SK-N-SH (cell line): ENCODE measurements around the gene OTUB1. TPM values are rescaled to one million over a fixed set of nuclear protein-coding genes. Genes with fewer than 3 reads are reported as not detected.
A peak's percentile ranks its signal among the peaks of the same experiment; 100 is the strongest.

Experiments
- CTCF ChIA-PET: fragments of 300-600, 350-600 bp; formaldehyde crosslinking; extraction: SDS; loops from one replicate; lab custom pipeline; 2021; lab: Yijun Ruan, JAX
- POLR2A ChIA-PET: fragments of 350-600 bp; sonication (Branson Sonifier 250); formaldehyde crosslinking; extraction: SDS; loops from one replicate; lab custom pipeline; 2020; ENCODE audit warnings: antibody characterized with exemption, inconsistent platforms; lab: Yijun Ruan, JAX
- DNase-seq: peaks from one replicate; pipeline ENCODE4 v3.0.0; 2012
- H2AFZ ChIP-seq: fragments of 200-600 bp; sonication (generic); 2 replicates; pipeline ENCODE4 v1.8.1; 2016; ENCODE audit warnings: antibody characterized with exemption, mild to moderate bottlenecking, low read depth
- H3F3A ChIP-seq: fragments of 200-600 bp; sonication (generic); replicated peaks from 2 replicates; pipeline ENCODE3; 2016; ENCODE audit warnings: antibody characterized with exemption, mild to moderate bottlenecking; ENCODE audit not compliant: insufficient read depth
- H3K27ac ChIP-seq, 2 experiments: fragments of 200-500 bp in 1 of 2; fragments of 200-600 bp in 1 of 2; sonication (Bioruptor generic) in 1 of 2; sonication (generic), shearing (Covaris generic) in 1 of 2; 2 replicates each; pipeline versions ENCODE4 v1.5.1 to v1.6.1; 2014 to 2016; ENCODE audit warnings: low read depth in 2 of 2, inconsistent platforms in 1 of 2, low read length in 1 of 2, mild to moderate bottlenecking in 1 of 2, mixed read lengths in 1 of 2
- H3K27me3 ChIP-seq: fragments of 200-600 bp; sonication (generic), shearing (Covaris generic); 2 replicates; pipeline ENCODE4 v1.6.1; 2016; ENCODE audit warnings: mixed run types; ENCODE audit not compliant: insufficient read depth
- H3K36me3 ChIP-seq, 2 experiments: fragments of 200-500 bp in 1 of 2; fragments of 200-600 bp in 1 of 2; sonication (Bioruptor generic) in 1 of 2; sonication (generic) in 1 of 2; replicated peaks in 1 of 2; 2 replicates each; pipeline versions ENCODE3 to v1.5.1; 2014 to 2016; ENCODE audit warnings: low read length in 1 of 2, mild to moderate bottlenecking in 1 of 2; ENCODE audit not compliant: insufficient read depth in 2 of 2, control insufficient read depth in 1 of 2
- H3K4me1 ChIP-seq, 2 experiments: fragments of 200-500 bp in 1 of 2; fragments of 200-600 bp in 1 of 2; sonication (Bioruptor generic) in 1 of 2; sonication (generic), shearing (Covaris generic) in 1 of 2; 2 replicates each; pipeline versions ENCODE4 v1.5.1 to v1.6.1; 2014 to 2016; ENCODE audit warnings: low read depth in 1 of 2, low read length in 1 of 2, mixed run types in 1 of 2; ENCODE audit not compliant: insufficient read depth in 2 of 2, control insufficient read depth in 1 of 2
- H3K4me2 ChIP-seq: fragments of 200-600 bp; sonication (generic), shearing (Covaris generic); 2 replicates; pipeline ENCODE4 v1.6.1; 2017; ENCODE audit warnings: mixed run types
- H3K4me3 ChIP-seq, 2 experiments: fragments of 200-500 bp in 1 of 2; fragments of 200-600 bp in 1 of 2; sonication (Bioruptor generic) in 1 of 2; sonication (generic), shearing (Covaris generic) in 1 of 2; 2 replicates each; pipeline versions ENCODE4 v1.5.1 to v1.8.1; 2014 to 2016; ENCODE audit warnings: low read depth in 2 of 2, inconsistent platforms in 1 of 2, low read length in 1 of 2, mild to moderate bottlenecking in 1 of 2, mixed read lengths in 1 of 2, moderate library complexity in 1 of 2
- H3K79me2 ChIP-seq: fragments of 200-600 bp; sonication (generic); 2 replicates; pipeline ENCODE4 v1.8.1; 2017; ENCODE audit warnings: mild to moderate bottlenecking; ENCODE audit not compliant: insufficient read depth
- H3K9ac ChIP-seq: fragments of 200-600 bp; sonication (generic); 2 replicates; pipeline ENCODE4 v1.6.1; 2017; ENCODE audit warnings: mixed run types
- H3K9me2 ChIP-seq: fragments of 200-600 bp; sonication (generic); 2 replicates; pipeline ENCODE4 v1.6.1; 2017; ENCODE audit warnings: mixed run types
- H3K9me3 ChIP-seq: fragments of 200-600 bp; sonication (generic); 2 replicates; pipeline ENCODE4 v1.6.1; 2017; ENCODE audit warnings: mixed run types, mild to moderate bottlenecking, moderate library complexity
- H4K20me1 ChIP-seq: fragments of 200-600 bp; sonication (generic); 2 replicates; pipeline ENCODE4 v1.6.1; 2017; ENCODE audit warnings: mild to moderate bottlenecking, mixed run types; ENCODE audit not compliant: insufficient read depth
- CHD2 ChIP-seq: fragments of 150-350 bp; IDR thresholded peaks from 2 replicates; pipeline ENCODE4 v1.6.1; 2018; ENCODE audit warnings: low read length; ENCODE audit not compliant: partially characterized antibody
- FOXJ3 ChIP-seq: sonication (generic); formaldehyde crosslinking; IDR thresholded peaks from 2 replicates; pipeline ENCODE4 v1.5.1; 2020; ENCODE audit warnings: mild to moderate bottlenecking, missing genetic modification reagents
- GATA2 ChIP-seq: sonication (generic); formaldehyde crosslinking; IDR thresholded peaks from 2 replicates; pipeline ENCODE4 v1.5.0; 2020; ENCODE audit warnings: mild to moderate bottlenecking, missing genetic modification reagents
- MXI1 ChIP-seq: IDR thresholded peaks from 2 replicates; pipeline ENCODE4 v1.6.1; 2012; ENCODE audit warnings: mild to moderate bottlenecking, low read depth, low read length, improper control_type of control experiment
- POLR2AphosphoS5 ChIP-seq: IDR thresholded peaks from 2 replicates; pipeline ENCODE4 v1.6.1; 2012; ENCODE audit warnings: low read depth, low read length
- RAD21 ChIP-seq: IDR thresholded peaks from 2 replicates; pipeline ENCODE4 v1.6.1; 2012; ENCODE audit warnings: mild to moderate bottlenecking, low read length
- RFX5 ChIP-seq: IDR thresholded peaks from 2 replicates; pipeline ENCODE4 v1.6.1; 2012; ENCODE audit warnings: mild to moderate bottlenecking, improper control_type of control experiment, low read length
- RXRA ChIP-seq: IDR thresholded peaks from 2 replicates; pipeline ENCODE4 v1.4.0; 2012; ENCODE audit warnings: low read depth, mild to moderate bottlenecking, borderline replicate concordance
- SMC3 ChIP-seq: IDR thresholded peaks from 2 replicates; pipeline ENCODE4 v1.6.1; 2012; ENCODE audit warnings: low read depth, low read length, improper control_type of control experiment
- TAF1 ChIP-seq: IDR thresholded peaks from 2 replicates; pipeline ENCODE4 v1.6.1; 2012; ENCODE audit warnings: low read depth, mild to moderate bottlenecking, low read length, moderate library complexity, borderline replicate concordance
- USF2 ChIP-seq: fragments of 150-350 bp; IDR thresholded peaks from 2 replicates; pipeline ENCODE4 v1.6.1; 2017; ENCODE audit warnings: antibody characterized with exemption, low read length, low read depth, borderline replicate concordance
- WGBS: methylation state at CpG from one replicate; pipeline ENCODE4 v1.1.6; 2017; ENCODE audit warnings: low lambda C conversion rate; 5-methylcytosine and 5-hydroxymethylcytosine counted together
- polyA plus RNA-seq, 3 experiments: library from polyadenylated mRNA; depleted of rRNA; stranded (reverse); fragments of >200 nt; gene quantifications; 2 replicates each; pipeline ENCODE4 v1.2.3, GENCODE V29; 2012
- TF ChIP-seq, protein P1 (sequence below): fragments of 150-350 bp; IDR thresholded peaks from 2 replicates; pipeline ENCODE4 v1.6.1; 2016; ENCODE audit warnings: mild to moderate bottlenecking, low read depth, low read length
- TF ChIP-seq, protein P2 (sequence below): IDR thresholded peaks from 2 replicates; pipeline ENCODE4 v1.4.0; 2012; ENCODE audit warnings: low read depth, borderline replicate concordance
- TF ChIP-seq, protein P3 (sequence below): fragments of 200-600 bp; sonication (generic); IDR thresholded peaks from 2 replicates; pipeline ENCODE4 v1.6.1; 2017; ENCODE audit warnings: antibody characterized with exemption, mild to moderate bottlenecking, moderate library complexity
- TF ChIP-seq, protein P4 (sequence below): IDR thresholded peaks from 2 replicates; pipeline ENCODE4 v1.4.0; 2012; ENCODE audit warnings: low read depth, borderline replicate concordance

OTUB1 gene
- polyA plus RNA-seq, 1 of the 3 experiments (the other 2 are of a cell fraction), result 183 TPM

- Histone ChIP-seq H3K9me2 (no peaks in the 10 kb centered on the region), H3K36me3 (no peaks in the 10 kb centered on the region), H3K4me3 (peak within 1 kb of the TSS; percentile 58 to 62), H3F3A (no peaks in the 10 kb centered on the region), H3K4me2 (peak within 1 kb of the TSS; percentile 82), H3K9ac (no peak within 1 kb of the TSS), H3K9me3 (no peaks in the 10 kb centered on the region), H4K20me1 (0 out of 2 replicates have a peak, but pooled peaks cover 3% of the 10 kb centered on the region), H3K27me3 (no peaks in the 10 kb centered on the region), H3K79me2 (no peaks in the 10 kb centered on the region), H3K27ac (peak within 1 kb of the TSS in 1 of 2 experiments; percentile 84; a peak in 2 of 4 replicates), H2AFZ (no peak within 1 kb of the TSS), H3K4me1 (peaks cover 3 to 52% of the 10 kb centered on the region in 2 experiments; a peak in 2 of 4 replicates)
- TF ChIP-seq RFX5 (no peak), SMC3 (no peak), POLR2AphosphoS5 (no peak), GATA2 (CRISPR knock-in tag) (no peak)
- TF ChIP-seq, protein P1, sequence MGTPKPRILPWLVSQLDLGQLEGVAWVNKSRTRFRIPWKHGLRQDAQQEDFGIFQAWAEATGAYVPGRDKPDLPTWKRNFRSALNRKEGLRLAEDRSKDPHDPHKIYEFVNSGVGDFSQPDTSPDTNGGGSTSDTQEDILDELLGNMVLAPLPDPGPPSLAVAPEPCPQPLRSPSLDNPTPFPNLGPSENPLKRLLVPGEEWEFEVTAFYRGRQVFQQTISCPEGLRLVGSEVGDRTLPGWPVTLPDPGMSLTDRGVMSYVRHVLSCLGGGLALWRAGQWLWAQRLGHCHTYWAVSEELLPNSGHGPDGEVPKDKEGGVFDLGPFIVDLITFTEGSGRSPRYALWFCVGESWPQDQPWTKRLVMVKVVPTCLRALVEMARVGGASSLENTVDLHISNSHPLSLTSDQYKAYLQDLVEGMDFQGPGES, result no peak
- DNase-seq, result peak; percentile 75
- 0% methylated on average over 4 of the region's 64 CpGs for WGBS
- ChIA-PET CTCF (interaction anchor here (1.5 to 11.1 kb wide), 3 partner anchors 12 to 112 kb away, joined by 3 to 207 read pairs (median 4); no protein-coding TSS in a partner anchor), POLR2A (interaction anchor here (0.6 to 1.0 kb wide), 2 partner anchors 43 to 113 kb away, joined by 4 read pairs; no protein-coding TSS in a partner anchor)
Measured at GRCh38 chr11:64035576-64035975, 49.3 kb downstream of the OTUB1 start, which contains the start of gene FLRT1. Gene FLRT1 (plus strand): TSS chr11:64035931. CDS start chr11:64116268, 80,337 bp downstream.

- Histone ChIP-seq H2AFZ (no peak overlapping the region), H3K4me2 (peak overlapping the region; percentile 82), H3K9me3 (no peaks in the 10 kb centered on the region), H3K9ac (no peak overlapping the region), H3K79me2 (no peaks in the 10 kb centered on the region), H3K4me1 (peaks cover 3 to 59% of the 10 kb centered on the region in 2 experiments; a peak in 2 of 4 replicates), H3K27me3 (no peaks in the 10 kb centered on the region), H3K36me3 (no peaks in the 10 kb centered on the region), H3K4me3 (peak overlapping the region; percentile 58 to 62), H3F3A (no peaks in the 10 kb centered on the region), H3K27ac (peak overlapping the region in 1 of 2 experiments; percentile 84; a peak in 2 of 4 replicates), H3K9me2 (no peaks in the 10 kb centered on the region), H4K20me1 (0 out of 2 replicates have a peak, but pooled peaks cover 3% of the 10 kb centered on the region)
- peak; percentile 63 for TF ChIP-seq MXI1
- no peak for TF ChIP-seq CHD2
- no peak for TF ChIP-seq RXRA
- TF ChIP-seq, protein P2, sequence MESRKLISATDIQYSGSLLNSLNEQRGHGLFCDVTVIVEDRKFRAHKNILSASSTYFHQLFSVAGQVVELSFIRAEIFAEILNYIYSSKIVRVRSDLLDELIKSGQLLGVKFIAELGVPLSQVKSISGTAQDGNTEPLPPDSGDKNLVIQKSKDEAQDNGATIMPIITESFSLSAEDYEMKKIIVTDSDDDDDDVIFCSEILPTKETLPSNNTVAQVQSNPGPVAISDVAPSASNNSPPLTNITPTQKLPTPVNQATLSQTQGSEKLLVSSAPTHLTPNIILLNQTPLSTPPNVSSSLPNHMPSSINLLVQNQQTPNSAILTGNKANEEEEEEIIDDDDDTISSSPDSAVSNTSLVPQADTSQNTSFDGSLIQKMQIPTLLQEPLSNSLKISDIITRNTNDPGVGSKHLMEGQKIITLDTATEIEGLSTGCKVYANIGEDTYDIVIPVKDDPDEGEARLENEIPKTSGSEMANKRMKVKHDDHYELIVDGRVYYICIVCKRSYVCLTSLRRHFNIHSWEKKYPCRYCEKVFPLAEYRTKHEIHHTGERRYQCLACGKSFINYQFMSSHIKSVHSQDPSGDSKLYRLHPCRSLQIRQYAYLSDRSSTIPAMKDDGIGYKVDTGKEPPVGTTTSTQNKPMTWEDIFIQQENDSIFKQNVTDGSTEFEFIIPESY, result no peak
- TF ChIP-seq FOXJ3 (CRISPR knock-in tag), result no peak
- peak; percentile 9; the same call in 1 of the 2 replicates for TF ChIP-seq RAD21
- no peak for TF ChIP-seq TAF1
- TF ChIP-seq, protein P3, sequence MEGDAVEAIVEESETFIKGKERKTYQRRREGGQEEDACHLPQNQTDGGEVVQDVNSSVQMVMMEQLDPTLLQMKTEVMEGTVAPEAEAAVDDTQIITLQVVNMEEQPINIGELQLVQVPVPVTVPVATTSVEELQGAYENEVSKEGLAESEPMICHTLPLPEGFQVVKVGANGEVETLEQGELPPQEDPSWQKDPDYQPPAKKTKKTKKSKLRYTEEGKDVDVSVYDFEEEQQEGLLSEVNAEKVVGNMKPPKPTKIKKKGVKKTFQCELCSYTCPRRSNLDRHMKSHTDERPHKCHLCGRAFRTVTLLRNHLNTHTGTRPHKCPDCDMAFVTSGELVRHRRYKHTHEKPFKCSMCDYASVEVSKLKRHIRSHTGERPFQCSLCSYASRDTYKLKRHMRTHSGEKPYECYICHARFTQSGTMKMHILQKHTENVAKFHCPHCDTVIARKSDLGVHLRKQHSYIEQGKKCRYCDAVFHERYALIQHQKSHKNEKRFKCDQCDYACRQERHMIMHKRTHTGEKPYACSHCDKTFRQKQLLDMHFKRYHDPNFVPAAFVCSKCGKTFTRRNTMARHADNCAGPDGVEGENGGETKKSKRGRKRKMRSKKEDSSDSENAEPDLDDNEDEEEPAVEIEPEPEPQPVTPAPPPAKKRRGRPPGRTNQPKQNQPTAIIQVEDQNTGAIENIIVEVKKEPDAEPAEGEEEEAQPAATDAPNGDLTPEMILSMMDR, result peak; percentile 29; the same call in 1 of the 2 replicates
- no peak for TF ChIP-seq USF2
- TF ChIP-seq, protein P4, sequence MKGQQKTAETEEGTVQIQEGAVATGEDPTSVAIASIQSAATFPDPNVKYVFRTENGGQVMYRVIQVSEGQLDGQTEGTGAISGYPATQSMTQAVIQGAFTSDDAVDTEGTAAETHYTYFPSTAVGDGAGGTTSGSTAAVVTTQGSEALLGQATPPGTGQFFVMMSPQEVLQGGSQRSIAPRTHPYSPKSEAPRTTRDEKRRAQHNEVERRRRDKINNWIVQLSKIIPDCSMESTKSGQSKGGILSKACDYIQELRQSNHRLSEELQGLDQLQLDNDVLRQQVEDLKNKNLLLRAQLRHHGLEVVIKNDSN, result no peak
- DNase-seq, result peak; percentile 73
- ChIA-PET CTCF (interaction anchor here (0.7 to 11.1 kb wide), 9 partner anchors 12 to 199 kb away, joined by 3 to 207 read pairs (median 4); no protein-coding TSS in a partner anchor), POLR2A (interaction anchor here (0.6 to 1.4 kb wide), 10 partner anchors 9 to 112 kb away, joined by 3 to 5 read pairs (median 4); partner anchors contain the start of gene COX8A)
- WGBS, result 40% methylated on average over 3 of the region's 85 CpGs
Measured at GRCh38 chr11:64036087-64037026, 50.1 kb downstream of the OTUB1 start.
